Hindlimb muscle (tissue), 1 donor: Measurements from ENCODE around the gene ZNF418. TPM values are rescaled to one million over a fixed set of nuclear protein-coding genes. Genes with fewer than 3 reads are reported as not detected.
"Not testable (repeated sequence)": the region's sequence is repeated elsewhere in the genome, so short reads cannot be mapped to it uniquely, and the experiment has no call there.

Experiments used
- DNase-seq: peaks from one replicate; pipeline ENCODE4 v3.0.0-alpha.2; 2013
- polyA plus RNA-seq: library from polyadenylated mRNA; unstranded; fragments of 120-200 nt; gene quantifications from one replicate; pipeline ENCODE4 v1.2.1, GENCODE V29; 2013; ENCODE audit not compliant: insufficient read length

Gene ZNF418
- 10.2 TPM for polyA plus RNA-seq

DNA sequence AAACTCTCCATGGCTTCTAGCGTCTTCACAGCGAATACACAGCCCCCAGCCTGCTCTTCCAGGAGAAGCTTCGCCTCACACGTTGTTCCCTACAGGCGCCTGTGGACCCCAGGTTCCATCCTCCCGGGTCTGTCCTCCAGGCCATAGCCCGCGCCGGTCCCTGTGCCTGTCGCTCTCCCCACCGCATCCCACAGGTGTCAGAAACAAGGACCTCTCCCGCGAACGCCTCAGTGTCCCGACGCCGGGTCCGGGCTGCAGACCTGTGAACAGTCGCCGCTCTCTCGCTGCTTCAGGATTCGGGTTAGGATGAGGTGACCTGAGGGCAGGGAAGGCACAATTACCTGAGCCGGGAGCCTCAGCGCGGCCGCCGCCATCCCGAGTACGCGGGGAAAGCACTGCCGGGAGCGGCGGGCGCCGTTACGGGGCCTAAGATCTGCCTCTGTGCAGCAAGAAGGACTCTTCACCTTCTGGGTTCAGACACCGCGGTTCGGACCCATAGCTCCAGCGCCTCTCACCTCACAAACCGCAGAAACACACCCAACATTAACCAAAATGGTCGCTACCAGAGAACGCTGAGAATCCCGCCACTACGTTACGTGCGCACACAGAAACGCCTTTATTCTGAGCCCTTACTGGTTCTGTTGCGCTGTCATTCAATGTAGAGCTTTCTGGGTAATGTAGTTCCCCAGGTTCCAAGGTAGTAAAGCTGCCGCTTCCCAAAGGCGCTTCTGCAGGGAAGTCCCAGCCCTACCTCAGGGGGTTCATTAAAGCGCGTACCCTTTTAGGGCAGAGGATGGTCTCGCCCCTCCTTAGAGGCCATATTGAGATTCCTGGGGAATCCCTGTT, at the start of gene ZNF418:
Gene ZNF418, minus strand, starts transcription at position 583 of the 846 bp plus-strand sequence. CDS start 1,580 bp downstream, outside the sequence.
- DNase-seq, result peak; percentile 73

DNA sequence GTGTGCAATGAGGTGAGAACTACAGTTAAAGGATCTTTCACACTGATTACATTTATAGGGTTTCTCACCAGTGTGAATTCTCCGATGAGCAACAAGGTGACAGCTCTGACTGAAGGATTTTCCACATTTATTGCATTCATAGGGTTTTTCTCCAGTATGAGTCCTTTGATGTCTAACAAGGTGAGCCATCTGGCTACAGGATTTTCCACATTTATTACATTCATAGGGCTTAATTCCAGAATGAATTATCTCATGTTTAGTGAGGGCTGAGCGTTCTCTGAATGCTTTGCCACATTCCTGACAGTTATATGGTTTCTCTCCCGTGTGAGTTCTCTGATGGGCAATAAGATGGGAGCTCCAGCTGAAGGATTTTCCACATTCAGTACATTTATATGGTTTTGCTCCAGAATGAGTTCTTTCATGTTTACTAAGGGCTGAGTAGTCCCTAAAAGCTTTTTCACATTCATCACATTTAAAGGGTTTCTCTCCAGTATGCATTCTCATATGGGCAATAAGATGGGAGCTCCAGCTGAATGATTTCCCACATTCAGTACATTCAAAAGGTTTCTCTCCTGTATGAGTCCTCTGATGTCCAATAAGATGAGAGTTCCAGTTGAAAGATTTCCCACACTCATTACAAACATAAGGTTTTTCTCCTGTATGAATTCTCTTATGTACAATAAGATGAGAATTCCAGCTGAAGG, 43.5 kb upstream of the ZNF418 start:
- no peak for DNase-seq

DNA sequence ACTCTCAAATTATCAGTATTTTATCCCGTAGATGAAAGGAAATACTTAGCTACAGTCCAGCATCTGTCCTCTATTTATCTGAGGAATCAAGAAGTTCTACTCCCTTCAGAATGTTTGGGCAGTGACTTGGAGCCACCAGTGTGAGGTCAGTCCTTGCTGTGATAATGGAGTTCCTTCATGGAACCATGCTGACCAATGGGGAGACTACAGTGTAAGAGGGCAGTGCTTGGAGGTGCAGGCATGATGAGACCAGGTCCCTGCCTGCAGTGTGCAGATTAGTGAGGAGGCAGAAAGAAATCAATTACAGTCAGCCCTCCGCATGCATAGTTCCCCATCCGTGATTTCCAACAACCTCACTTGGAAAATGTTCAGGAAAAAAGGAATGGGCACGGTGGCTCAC, 39.2 kb upstream of the ZNF418 start, which contains the start of gene C19orf18:
Gene C19orf18, minus strand, starts transcription at position 101 of the 400 bp plus-strand sequence. CDS start 102 bp downstream, outside the sequence.
- DNase-seq, result no peak

DNA sequence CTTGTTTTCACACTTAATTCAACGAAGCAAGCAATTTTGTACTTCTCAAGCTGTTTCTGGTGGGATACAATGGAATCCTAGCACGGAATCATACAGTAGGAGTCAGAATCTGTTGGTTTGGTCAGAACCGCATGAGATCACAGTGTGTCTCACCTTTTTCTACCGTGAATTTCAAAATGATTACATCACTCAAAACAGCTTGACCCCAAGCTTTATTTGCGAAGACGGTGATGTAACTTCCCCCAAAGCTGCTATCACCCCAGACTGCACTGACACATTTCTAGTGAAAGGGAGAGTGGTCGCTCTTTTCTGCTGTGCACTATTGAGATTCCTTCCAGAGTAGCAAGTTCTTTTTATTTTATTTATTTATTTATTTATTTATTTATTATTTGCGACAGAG, 29.6 kb upstream of the ZNF418 start:
- no peak for DNase-seq

DNA sequence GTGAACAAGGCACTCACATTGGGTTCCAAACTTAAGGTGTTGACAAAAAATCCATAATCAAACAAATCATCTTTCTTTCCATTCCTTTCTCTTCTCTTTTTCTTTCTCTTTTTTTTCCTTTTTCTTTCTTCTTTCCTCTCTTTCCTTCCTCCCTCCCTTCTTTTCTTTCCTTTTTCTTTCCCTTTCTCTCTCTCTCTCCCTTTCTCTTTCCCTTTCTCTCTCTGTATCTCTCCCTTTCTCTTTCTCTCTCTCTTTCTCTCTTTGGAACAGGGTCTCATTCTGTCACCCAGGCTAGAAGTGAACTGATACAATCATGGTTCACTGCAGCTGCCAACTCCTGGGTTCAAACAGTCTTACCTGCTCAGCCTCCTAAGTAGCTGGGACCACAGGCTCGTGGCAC, 26.6 kb upstream of the ZNF418 start:
- no peak for DNase-seq

DNA sequence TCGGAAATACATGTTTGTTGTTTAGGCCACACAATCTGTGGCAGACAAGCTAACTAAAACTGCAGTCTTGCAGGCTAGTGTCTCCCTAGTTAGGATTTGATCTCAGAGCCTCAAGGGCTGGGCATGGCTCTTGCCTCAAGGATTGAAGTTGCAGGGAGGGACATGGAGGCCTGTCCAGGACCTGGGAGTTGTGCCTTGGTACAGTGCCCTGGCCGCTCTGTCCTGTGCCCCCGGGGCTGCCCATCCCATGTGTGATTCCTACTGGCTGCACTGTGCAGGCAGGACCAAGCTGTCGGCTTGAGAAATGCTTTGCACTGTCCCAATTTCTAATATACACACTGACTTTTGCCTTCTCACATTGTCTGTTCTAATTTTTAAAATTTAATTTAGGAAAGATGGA, 19.8 kb upstream of the ZNF418 start:
- no peak for DNase-seq

DNA sequence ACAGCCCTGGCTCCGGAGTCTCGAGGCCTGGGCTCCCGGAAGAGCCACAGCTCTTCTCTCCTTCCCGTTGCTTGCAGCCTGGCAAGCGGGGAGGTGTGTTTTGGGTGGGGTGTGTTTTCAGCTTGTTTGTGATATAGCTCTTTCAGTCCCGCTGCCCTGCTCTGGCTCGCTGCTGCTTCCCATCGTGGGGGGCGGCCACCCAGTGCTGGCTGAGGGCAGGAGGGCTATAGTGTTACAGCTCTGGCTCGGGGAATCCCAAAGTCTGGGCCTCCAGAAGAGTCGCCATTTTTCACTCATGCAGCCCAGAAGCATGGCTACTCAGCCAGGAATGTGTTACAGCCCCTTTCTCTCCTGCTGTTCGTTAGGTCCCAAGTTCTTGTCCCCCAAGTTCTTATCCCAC, 14.5 kb upstream of the ZNF418 start:
- DNase-seq, result no peak

DNA sequence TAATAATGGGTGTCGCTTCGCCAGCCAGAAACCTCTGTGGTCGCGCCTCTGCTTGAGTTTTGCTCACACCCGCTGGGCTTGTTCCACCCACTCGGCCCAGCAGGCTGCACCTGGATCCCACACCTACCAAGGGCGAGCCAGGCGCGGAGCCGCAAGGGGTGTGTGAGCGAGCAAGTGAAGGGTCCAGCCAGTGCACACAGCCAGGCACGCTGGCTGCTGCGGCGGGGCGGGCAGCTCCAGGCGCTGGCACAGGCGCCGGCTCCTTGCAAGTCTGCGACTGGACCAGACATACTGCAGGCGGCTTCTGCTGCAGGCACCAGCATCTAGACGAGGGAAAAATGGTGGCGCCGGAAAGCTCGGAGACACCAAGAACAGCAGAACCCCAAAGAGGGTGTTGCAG, 14.1 kb upstream of the ZNF418 start:
- DNase-seq, result no peak

DNA sequence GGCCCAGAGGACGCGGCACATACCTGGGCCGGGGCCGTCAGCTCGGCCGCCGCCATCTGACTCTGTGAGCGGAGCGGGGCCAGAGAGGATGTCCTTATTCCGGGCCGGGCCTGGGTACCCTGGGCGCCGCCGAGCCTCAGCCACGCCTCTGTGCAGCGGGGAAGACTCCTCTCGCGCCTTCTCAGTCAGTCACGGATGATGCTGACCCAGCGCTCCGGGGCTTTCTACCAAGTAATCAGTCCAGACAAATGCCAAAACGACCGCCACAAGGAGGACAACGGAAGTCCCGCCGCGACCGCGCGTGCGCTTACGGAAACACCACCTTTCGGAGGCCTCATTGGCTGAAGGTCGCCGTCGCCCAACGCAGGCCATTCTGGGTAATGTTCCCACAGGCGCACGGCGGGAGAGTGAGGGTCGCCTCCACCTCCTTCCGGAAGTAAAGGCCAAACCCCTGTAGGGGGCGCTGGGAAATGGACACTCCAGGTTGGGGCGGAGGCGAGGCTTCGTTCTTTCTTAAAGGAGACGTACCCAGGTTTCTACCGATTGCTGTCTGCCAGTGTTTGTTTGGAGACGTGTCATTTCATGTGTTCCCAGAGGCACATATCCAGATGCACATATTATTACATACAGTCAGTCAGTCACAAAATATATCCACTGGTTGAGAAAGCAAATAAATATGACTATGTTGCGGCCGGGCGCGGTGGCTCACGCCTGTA, 12.4 kb upstream of the ZNF418 start, which contains the start of gene ZNF256:
Gene ZNF256, minus strand, starts transcription at position 288 of the 716 bp plus-strand sequence. Its CDS starts 232 bp downstream, at position 56.
- DNase-seq, result peak; percentile 96

DNA sequence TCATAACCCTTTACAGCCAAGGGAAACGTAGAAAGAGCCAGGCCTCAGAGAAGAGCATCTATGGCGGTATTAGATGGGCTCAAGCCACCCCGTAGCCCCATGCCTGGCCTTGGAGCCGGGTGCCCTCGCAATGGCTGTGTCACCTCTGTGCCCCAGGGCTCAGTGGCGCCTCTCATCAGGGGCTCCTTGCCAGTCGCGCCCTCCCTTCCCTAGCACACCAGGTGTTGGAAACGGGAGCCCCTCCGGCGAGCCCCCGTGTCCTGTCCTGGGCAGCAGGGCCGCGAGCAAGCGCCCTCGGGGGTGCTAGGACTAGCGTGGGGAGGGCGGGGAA, 11.9 kb upstream of the ZNF418 start:
- DNase-seq, result no peak

DNA sequence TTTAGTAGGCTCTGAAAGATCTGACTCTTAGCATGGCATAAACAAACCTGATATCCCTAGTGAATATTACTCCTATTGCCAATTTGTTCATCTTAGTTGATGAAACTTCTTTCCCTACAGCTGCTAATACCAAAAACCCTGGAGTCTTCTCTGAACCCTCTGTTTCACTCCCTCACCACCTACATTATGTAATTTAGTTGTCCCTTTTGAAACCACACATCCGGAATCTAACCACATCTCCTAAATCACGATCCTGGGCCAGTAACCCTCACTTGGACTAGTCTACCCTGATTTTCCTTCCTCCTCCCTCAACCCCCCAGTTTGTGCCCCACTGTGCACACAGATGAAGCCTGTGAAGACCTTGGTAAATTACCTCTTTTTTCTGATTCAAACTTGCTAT, 11.1 kb upstream of the ZNF418 start:
- no peak for DNase-seq

DNA sequence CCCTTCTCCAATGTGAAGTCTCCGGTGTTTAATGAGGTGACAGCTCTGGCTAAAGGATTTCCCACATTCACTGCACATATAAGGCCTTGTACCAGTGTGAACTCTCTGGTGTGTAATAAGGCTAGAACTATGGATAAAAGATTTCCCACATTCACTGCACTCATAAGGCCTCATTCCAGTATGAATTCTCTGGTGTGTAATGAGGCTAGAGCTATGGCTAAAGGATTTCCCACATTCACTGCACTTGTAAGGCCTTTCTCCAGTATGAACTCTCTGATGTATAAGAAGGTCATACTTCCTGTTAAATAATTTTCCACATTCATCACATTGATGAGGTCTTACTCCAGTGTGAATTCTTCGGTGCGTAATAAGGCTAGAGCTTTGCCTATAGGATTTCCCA, 6.4 kb upstream of the ZNF418 start:
- no peak for DNase-seq

DNA sequence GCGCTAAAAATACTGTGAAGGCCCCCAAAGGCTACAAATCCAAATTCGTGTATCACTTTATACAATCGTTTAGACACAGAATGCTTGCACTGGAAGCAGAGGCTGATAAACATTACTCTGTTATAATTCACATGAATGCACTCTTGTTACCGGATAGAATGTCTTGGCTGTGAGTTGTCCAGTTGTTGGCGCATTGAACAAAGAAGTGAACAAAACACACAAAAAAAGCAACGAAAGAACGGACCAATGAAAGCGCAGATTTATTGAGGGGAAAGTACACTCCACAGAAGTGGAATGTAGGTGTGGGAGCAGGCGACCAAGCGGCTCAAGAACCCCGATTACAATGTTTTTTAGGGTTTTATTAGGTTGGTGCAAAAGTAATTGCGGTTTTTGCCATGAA, 529 bp upstream of the ZNF418 start:
- no peak for DNase-seq

DNA sequence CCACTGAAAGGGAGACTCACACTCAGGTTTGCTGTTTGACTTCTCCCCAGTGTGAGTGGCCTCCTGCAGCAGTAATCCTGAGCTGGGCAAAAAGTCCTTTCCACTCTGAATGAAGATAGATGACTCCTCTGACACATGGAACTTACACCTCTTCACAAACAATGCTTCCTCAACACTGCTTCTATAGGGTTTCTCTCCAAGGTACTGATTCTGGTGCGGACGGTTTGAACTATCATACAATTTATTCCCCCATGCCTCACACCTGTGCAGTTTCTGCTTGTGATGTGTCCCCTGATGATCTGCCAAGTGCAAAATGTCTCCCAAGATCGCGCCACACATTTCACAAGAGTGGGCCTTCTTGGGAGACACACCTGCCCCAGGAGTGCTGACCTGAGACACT, 7.6 kb downstream of the ZNF418 start:
- no peak for DNase-seq

DNA sequence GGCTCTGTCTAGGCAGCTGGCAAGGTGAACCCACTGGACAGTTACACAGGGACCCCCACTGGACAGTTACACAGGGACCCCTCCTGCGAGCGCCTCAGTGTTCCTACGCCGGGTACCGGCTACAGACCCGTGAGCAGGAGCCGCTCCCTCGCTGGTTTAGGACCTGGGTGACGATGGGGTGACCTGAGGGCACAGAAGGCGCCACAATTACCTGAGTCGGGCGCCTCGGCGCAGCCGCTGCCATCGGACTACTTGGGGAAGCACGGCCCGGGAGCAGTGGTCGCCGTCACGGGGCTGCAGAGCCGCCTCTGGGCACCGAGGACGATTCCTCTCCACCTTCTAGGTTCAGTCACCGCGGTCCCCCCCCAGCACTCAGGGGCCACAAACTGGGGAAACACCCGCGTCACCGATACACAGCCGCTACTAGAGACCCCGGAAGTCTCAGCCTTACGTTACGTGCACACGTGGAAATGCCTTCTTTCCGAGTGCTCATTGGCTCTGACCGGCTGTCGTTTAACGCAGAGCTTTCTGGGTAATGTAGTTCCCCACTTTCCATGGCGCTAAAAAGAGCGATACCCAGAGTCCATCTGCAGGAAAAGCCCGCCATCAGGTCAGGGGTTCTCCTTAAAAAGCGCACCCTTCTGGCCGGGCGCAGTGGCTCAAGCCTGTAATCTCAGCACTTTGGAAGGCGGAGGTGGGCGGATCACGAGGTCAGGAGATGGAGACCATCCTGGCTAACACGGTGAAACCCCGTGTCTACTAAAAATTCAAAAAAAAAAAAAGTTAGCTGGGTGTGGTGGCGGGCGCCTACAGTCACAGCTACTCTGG, 18.8 kb downstream of the ZNF418 start, which contains the start of gene ZNF417:
Gene ZNF417, minus strand, starts transcription at position 425 of the 828 bp plus-strand sequence. Its CDS starts 181 bp downstream, at position 244.
- DNase-seq, result peak; percentile 92

DNA sequence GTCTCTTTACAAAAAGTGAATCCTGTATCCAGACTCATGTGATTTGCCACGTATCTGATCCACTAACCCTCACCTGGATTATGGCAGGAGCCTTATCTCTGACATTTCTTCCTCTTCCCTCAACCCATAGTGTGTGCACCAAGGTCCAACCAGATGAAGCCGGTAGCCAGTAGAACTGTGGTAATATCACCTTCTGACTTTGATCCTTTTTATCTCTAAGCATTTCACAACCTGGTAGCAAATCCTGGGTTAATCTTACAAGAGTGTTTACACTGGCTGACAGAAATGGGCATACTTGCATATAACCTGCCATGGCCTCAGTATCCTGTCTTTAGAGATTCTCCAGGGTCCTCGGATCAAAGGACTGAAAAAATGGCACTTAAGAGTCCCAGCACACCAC, 20.7 kb downstream of the ZNF418 start:
- no peak for DNase-seq

DNA sequence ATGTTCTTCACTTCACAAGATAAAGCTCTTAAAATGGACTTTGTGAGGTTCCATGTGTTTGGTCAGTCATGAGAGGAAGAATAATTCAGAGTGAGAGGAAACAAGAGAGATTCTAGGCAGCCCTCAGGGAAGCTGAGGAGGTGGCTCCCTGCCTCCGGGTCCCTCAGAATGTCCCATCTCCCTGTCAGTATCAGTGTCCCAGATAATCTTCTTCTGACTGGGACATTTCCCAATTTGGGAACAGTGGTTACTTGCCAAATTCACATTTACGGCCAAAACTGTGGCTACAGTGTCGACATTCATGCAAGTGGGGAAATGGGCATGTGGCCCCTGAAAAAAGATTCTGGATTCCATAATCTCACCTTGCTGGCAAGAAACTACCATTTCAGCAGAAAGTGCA, 27.8 kb downstream of the ZNF418 start:
- DNase-seq, result no peak

DNA sequence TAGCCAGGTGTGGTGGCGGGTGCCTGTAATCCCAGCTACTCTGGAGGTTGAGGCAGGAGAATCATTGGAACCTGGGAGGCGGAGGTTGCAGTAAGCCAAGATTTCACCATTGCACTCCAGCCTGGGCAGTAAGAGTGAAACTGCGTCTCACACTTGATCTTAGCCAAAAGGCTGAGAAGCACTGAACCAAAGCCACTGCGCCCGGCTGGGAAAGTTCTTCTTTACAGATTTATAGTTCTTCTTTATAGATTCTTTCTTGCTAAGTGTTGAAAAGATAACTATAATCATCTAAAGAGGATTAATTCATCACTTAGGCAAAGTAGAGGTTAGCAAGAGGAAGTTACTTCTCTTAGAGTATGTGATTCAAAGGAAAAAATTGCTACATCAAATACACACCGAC, 29.9 kb downstream of the ZNF418 start:
- DNase-seq, result no peak

DNA sequence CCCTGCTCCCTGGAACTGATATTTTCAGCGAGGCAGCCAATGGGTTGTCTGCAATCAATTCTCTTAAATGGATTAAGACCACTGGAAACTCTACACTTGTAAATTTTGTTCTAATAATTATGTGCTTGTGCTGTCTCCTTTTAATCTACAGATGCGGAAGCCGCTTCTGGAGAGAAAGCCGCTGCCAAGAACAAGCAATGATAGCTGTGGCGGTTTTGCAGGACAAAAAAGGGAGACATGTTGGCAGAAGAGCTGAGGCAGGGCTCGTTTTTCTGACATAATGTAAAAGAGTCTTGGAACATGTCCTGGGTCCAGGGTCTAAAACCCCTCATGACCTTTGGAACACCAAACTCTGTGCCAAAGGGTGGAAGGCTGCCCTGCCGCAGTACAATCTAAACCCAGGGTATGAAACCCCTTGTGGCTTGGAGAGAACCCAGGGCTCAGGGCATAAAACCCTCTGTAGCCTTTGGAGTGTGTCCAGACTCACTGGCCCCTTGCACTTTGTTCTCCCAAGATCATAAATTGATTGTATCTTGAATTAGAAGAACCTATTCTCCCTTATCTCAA, 31.5 kb downstream of the ZNF418 start:
- no peak for DNase-seq

DNA sequence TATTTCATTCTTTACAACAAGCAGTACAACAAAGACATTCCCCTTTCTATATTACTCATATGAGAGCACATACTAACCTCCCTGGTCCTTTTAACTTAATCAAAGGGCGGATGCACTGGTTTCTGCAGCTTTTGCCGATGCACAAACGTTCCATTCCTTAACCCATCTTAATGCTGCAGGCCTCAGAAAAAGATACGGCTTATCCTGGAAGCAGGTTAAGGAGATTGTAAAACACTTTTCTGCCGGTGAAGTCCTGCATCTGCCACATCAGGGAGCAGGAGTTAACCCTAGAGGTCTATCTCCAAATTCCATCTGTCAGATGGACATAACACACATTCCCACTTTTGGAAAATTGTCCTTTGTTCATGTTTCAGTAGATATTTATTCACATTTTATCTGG, 34.9 kb downstream of the ZNF418 start:
- DNase-seq, result no peak

DNA sequence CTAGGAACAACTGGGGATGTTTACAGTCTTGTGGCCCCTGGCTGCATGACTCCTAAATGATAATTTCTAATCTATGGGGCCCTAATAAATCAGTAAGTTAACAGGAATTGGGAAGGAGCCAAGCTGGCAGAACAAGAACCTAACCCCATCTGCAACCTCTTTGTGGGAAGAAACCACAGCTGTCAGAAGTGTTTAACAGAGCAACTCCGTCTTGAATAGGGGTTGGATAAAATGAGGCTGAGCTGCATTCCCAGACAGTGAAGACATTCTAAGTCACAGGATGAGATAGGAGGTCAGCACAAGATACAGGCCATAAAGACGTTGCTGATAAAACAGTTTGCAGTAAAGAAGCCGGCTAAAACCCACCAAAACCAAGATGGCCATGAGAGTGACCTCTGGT, 44.5 kb downstream of the ZNF418 start:
- not testable (repeated sequence) for DNase-seq
